ENCODE results near the gene INSYN2A. TPM values are rescaled to one million over a fixed set of nuclear protein-coding genes. Genes with fewer than 3 reads are reported as not detected.

INSYN2A gene
- total RNA-seq, 1 donor from 2014 or later = not detected

DNA sequence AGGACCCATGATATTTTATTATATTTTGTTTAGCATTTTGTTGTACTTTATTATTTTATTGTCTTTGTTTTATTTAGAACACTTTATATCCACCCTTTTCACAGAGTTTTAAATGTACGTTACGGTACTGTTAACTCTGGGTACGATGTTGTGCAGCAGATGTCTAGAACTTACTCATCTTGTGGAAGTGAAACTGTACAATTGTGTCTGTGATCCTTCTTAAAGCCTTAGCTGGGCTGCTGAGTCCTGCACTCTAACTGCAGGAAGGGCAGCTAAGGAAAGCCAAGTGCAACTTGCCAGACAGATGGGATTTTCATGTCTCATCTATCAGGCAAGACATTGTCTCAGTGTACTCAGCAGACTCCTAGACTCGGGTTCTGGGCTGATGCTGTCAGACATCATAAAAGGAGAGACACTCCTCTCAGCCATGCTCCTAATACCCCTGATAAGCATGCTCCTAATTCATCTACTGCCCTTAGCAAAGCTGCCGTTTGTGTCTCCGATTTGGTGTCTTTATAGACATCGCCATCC is 14.6 kb upstream of the INSYN2A start:
- no peaks in the 10 kb centered on the region for H3K9me3 Mint-ChIP-seq
- no peak for DNase-seq
- intact Hi-C loops (cut with micrococcal nuclease) = no loop called here
- no peaks in the 10 kb centered on the region for H3K36me3 Mint-ChIP-seq (ENCODE audit: low read depth)
- H3K4me3 Mint-ChIP-seq = no peak overlapping the region
- no peaks in the 10 kb centered on the region for H3K4me1 Mint-ChIP-seq
- H3K27me3 Mint-ChIP-seq = no peaks in the 10 kb centered on the region
- no peak overlapping the region for H3K27ac Mint-ChIP-seq

DNA sequence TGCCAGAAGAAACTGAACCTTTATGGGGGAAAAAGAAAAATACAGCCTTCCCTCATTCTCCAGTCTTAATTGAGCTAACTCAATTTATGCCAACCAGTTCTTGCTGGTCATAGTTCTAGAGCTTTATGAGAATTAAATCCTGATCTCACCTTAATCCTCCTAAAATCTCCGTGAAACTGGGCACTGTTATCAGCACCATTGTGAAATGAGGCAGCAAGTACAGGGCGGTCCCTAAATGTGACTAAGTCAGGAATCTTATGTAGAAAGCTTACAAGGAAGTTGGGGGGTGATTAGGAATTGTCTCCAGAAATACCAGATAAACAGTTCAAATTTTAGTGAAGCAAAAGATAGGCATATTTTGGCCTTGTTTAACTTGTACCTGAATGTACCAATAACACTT is 10.7 kb upstream of the INSYN2A start:
- no peaks in the 10 kb centered on the region for H3K9me3 Mint-ChIP-seq
- intact Hi-C loops (cut with micrococcal nuclease) = no loop called here
- no peak overlapping the region for H3K27ac Mint-ChIP-seq
- no peaks in the 10 kb centered on the region for H3K4me1 Mint-ChIP-seq
- H3K4me3 Mint-ChIP-seq = no peak overlapping the region
- H3K27me3 Mint-ChIP-seq = no peaks in the 10 kb centered on the region
- DNase-seq = no peak
- no peaks in the 10 kb centered on the region for H3K36me3 Mint-ChIP-seq (ENCODE audit: low read depth)

DNA sequence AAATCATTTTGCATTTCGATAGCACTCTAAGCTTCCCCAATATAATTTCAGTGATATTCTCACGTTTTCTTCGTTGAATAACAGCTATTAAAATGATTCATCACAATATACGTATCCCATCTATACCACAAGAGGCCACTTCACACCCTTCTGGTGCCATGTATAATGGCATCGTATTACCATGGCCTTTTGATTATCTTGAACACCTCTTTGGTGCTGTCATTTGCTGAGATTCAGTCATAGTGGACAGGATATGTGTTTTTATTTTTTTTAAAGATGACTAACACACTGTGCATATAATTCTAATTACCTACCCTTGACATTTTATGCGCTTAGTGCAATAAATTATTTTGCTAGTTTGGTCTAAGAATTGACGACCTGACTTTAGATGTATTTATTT is 6.7 kb upstream of the INSYN2A start:
- no peak for DNase-seq
- H3K4me1 Mint-ChIP-seq = no peaks in the 10 kb centered on the region
- H3K27me3 Mint-ChIP-seq = peaks cover 5% of the 10 kb centered on the region
- intact Hi-C loops (cut with micrococcal nuclease) = no loop called here
- no peaks in the 10 kb centered on the region for H3K9me3 Mint-ChIP-seq
- H3K36me3 Mint-ChIP-seq (ENCODE audit: low read depth) = no peaks in the 10 kb centered on the region
- no peak overlapping the region for H3K27ac Mint-ChIP-seq
- H3K4me3 Mint-ChIP-seq = no peak overlapping the region

DNA sequence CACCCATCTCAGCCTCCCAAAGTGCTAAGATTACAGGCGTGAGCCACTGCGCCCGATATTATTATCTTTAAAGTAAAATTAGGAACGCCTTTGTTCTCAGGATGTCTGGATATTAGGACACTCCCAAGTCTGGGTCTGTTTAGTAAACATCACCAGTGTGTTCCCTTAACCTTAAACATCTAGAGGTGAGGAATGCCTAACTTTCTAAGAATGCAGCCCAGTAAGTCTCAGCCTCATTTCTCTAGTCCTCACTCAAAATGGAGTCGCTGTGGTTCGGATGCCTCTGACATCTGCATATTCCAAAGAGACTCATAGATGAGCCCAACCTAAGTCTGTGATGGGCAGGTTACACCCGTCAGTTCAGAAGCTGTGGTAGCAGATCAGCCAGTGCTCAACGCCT is 4.3 kb upstream of the INSYN2A start:
- no peaks in the 10 kb centered on the region for H3K9me3 Mint-ChIP-seq
- no peaks in the 10 kb centered on the region for H3K36me3 Mint-ChIP-seq (ENCODE audit: low read depth)
- H3K4me1 Mint-ChIP-seq = no peaks in the 10 kb centered on the region
- no peak for DNase-seq
- H3K4me3 Mint-ChIP-seq = no peak overlapping the region
- peaks cover 14% of the 10 kb centered on the region for H3K27me3 Mint-ChIP-seq
- intact Hi-C loops (cut with micrococcal nuclease) = no loop called here
- H3K27ac Mint-ChIP-seq = no peak overlapping the region

DNA sequence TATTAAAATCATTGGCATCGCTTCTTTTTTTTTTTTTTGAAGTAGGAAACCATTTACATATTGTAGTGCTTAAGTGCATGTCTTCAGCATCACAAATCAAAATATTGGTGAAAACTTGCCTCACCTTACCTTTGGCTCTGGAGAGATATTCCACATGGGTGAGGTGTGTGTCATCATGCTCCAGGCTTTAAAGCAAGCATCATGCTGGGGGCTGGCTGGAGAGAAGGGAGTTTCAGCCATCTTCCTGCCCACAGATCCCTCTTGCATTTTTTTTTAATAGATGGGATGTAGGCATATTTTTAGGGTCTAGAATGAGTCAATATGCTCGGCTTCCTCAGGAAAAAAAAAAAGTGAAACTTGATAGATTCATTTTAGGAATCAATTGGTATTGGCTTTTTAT is 2.3 kb upstream of the INSYN2A start:
- no peak for DNase-seq
- no peaks in the 10 kb centered on the region for H3K4me1 Mint-ChIP-seq

DNA sequence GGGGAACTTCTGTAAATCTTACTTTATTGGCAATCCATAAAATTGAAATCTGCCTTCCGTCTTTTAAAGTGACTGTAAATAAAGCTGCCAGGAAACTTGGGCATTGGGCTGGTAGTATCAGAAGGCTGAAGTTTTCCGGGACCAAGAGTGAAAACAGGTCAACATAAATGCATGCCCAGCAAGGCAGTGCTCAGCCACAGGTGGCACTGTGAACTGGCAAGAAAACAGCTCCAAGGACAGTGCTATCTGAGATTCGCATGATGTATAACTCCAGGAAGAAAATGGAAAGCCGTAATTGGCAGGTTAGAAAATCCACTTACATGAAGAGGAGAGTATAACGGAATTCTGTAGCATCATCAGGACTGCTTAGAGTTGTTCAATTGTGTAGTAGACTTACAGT is 1.9 kb upstream of the INSYN2A start:
- no peaks in the 10 kb centered on the region for H3K9me3 Mint-ChIP-seq

More for the DNA sequence above, 2.3 kb upstream of the INSYN2A start:
- Mint-ChIP-seq H3K9me3 (no peaks in the 10 kb centered on the region), H3K27ac (no peak overlapping the region), H3K36me3 (ENCODE audit: low read depth) (no peaks in the 10 kb centered on the region), H3K4me3 (no peak overlapping the region), H3K27me3 (peaks cover 25% of the 10 kb centered on the region)
- intact Hi-C loops (cut with micrococcal nuclease) = no loop called here

DNA sequence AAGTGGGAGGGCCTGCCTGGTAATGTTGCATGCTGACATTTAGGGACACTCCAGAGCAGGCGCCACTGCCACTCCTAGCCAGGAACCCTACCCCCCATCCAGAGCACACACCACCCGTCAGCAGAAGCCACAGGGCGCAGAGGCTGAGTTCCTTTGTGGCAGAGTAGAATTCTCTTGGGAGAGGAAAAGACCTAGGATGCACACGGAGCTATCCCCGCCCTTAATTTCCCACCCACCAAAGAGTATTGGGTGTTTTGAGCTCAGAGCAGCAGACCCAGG is 702 bp upstream of the INSYN2A start:
- Mint-ChIP-seq H3K4me1 (no peaks in the 10 kb centered on the region), H3K27ac (no peak overlapping the region), H3K27me3 (peaks cover 33% of the 10 kb centered on the region), H3K9me3 (no peaks in the 10 kb centered on the region), H3K36me3 (ENCODE audit: low read depth) (no peaks in the 10 kb centered on the region), H3K4me3 (no peak overlapping the region)
- DNase-seq = no peak
- intact Hi-C loops (cut with micrococcal nuclease) = no loop called here

More for the DNA sequence above, 1.9 kb upstream of the INSYN2A start:
- Mint-ChIP-seq H3K36me3 (ENCODE audit: low read depth) (no peaks in the 10 kb centered on the region), H3K4me1 (no peaks in the 10 kb centered on the region), H3K27me3 (peaks cover 29% of the 10 kb centered on the region), H3K4me3 (no peak overlapping the region), H3K27ac (no peak overlapping the region)
- intact Hi-C loops (cut with micrococcal nuclease) = no loop called here
- no peak for DNase-seq

DNA sequence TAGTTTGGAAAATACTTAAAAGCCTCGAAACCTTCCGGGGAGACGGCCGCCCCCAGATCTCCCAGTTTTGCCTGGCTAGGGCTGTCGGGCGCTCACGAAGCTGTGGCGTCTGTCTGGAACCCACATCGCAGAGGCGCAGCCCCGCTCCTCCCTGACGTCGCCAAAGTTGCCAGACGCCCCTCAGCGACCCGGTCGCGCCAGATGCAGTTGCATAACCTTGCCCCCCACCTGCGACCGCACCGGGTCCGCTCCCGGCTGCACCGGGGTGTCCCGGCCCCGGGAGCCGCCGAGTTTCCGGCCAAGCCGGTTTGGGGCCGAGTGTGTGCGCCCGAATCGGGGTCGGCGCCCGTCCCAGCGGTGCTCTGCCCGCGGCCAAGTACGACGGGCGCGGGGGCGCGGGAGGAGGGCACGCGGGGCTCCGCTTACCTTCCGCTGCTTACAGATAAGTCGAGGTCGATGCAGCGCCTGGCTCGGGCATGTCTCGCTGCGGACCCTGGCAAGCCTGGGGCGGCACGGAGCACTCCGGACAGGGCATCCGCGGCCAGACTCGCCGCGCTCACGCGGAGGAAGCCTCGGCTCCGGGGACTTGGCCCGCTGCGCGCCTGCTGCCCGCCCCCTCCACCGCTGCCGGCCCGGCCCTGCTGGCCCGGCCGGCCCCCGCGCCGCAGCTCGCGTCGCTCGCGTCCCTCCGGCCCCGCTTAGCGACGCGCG is 665 bp downstream of the INSYN2A start:
- Mint-ChIP-seq H3K4me1 (no peaks in the 10 kb centered on the region), H3K4me3 (no peak overlapping the region), H3K27ac (no peak overlapping the region), H3K27me3 (peaks cover 37% of the 10 kb centered on the region), H3K36me3 (ENCODE audit: low read depth) (no peaks in the 10 kb centered on the region), H3K9me3 (no peaks in the 10 kb centered on the region)
- intact Hi-C loops (cut with micrococcal nuclease) = no loop called here
- no peak for DNase-seq

DNA sequence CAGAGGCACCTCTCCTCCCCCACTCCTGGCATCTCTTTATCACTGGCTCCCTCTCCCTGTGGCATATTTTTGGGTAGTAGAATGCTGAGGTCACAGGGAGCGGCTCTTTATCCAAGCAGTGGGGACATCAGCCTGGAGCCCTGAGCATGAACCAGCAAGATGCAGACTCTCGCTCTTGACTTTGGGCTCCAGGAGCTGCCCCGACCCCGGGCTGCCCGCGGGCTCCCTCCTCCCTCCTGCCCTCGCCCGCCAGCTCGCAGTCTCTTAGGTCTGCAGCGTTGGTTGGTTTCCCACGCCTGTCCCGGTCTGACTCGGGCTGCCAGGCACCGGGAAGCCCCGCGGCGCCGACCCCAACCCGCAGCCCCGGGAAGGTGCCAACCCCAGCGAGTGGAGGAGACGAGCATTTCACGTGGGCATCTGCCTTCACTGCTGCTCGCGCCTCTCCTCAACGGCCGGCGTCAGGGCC is 1.3 kb downstream of the INSYN2A start:
- H3K4me3 Mint-ChIP-seq = no peak overlapping the region
- H3K36me3 Mint-ChIP-seq (ENCODE audit: low read depth) = no peaks in the 10 kb centered on the region
- no peak for DNase-seq
- intact Hi-C loops (cut with micrococcal nuclease) = no loop called here
- H3K9me3 Mint-ChIP-seq = no peaks in the 10 kb centered on the region
- H3K4me1 Mint-ChIP-seq = no peaks in the 10 kb centered on the region
- H3K27me3 Mint-ChIP-seq = peaks cover 37% of the 10 kb centered on the region
- H3K27ac Mint-ChIP-seq = no peak overlapping the region

DNA sequence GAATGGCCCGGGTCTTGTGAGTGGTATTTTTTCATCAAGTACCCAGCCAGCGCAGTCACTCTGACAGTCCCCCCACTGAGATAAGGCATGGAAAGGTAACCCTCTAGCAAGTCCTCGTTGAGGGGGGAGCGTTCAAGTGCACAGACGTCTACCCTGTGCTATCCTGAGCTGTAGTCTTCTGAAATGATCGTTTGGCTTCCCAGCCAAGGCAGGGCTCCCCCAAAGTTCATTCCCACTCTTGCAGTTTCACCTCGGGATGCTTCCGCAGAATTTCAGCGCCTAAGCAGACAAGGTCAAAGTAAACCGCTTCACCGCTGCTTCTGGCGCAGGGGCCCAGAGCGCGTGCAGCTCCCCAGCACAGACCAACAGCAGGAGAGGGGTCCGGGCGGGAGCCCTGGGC is 1.8 kb downstream of the INSYN2A start:
- H3K36me3 Mint-ChIP-seq (ENCODE audit: low read depth) = no peaks in the 10 kb centered on the region
- no peak for DNase-seq
- H3K27ac Mint-ChIP-seq = no peak overlapping the region
- intact Hi-C loops (cut with micrococcal nuclease) = no loop called here
- H3K4me1 Mint-ChIP-seq = no peaks in the 10 kb centered on the region
- H3K4me3 Mint-ChIP-seq = no peak overlapping the region
- H3K9me3 Mint-ChIP-seq = no peaks in the 10 kb centered on the region
- H3K27me3 Mint-ChIP-seq = peaks cover 37% of the 10 kb centered on the region

DNA sequence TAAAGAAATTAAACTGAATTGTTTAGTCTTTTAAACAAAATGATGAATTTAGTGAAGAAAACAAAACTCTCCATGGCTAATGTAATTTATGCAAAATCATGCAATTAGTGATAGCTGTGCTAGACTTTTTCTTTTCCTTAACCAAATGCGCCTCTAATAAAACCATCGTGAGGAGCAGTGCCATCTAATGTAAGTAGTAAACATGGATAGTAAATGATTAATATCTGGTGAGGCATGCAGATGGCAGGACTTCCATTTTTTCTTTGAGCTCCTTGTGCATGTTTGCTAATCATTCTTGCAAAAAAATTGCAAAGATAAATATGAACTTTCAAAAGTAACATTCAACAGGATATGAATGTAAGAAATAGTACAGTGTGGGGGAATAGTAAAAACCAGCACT is 2.3 kb downstream of the INSYN2A start:
- Mint-ChIP-seq H3K4me3 (no peak overlapping the region), H3K27ac (no peak overlapping the region), H3K4me1 (no peaks in the 10 kb centered on the region), H3K9me3 (no peaks in the 10 kb centered on the region), H3K36me3 (ENCODE audit: low read depth) (no peaks in the 10 kb centered on the region), H3K27me3 (peaks cover 36% of the 10 kb centered on the region)
- intact Hi-C loops (cut with micrococcal nuclease) = no loop called here
- no peak for DNase-seq

DNA sequence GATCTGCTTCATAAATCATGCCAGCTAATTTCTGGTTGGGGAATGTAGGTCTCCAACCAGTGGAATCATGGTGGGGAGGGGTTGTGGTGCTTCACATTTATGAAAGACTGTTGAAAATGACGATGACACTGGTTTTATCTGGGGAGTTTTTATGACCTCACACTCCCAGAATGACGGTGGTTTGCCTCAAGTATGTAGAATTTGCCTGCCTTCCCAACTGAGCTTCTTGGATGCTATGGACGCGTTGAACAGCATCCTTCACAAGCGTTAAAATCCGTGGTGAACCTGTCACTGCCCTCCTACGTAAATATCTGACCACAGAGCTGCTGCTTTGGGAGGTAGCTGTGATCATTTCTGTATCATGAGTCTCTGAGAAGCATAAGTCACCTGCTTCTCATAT is 3.3 kb downstream of the INSYN2A start:
- DNase-seq = no peak
- no peaks in the 10 kb centered on the region for H3K4me1 Mint-ChIP-seq
- no peak overlapping the region for H3K4me3 Mint-ChIP-seq
- no peaks in the 10 kb centered on the region for H3K9me3 Mint-ChIP-seq
- intact Hi-C loops (cut with micrococcal nuclease) = no loop called here
- no peaks in the 10 kb centered on the region for H3K36me3 Mint-ChIP-seq (ENCODE audit: low read depth)
- no peak overlapping the region for H3K27ac Mint-ChIP-seq
- H3K27me3 Mint-ChIP-seq = peaks cover 32% of the 10 kb centered on the region

DNA sequence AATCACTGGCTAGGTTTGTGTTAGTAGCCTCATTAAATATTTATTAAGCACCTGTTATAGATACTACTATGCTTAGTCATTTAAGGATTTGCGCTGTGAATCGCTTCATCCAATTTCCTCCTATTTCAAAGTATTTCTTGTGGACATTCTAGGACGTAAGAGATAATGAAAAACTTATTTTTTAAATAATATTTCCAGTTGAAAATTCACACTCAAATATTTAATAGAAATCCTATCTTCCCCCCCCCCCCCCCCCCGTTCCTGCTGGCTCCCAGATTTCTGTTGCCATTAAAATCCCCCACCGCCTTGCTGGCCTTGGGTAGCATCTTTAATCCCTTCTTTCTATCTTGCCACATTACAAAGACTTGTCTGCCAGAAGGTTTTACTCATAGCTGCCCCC is 6.0 kb downstream of the INSYN2A start:
- peaks cover 23% of the 10 kb centered on the region for H3K27me3 Mint-ChIP-seq
- intact Hi-C loops (cut with micrococcal nuclease) = no loop called here
- no peaks in the 10 kb centered on the region for H3K36me3 Mint-ChIP-seq (ENCODE audit: low read depth)
- H3K9me3 Mint-ChIP-seq = no peaks in the 10 kb centered on the region
- no peak overlapping the region for H3K27ac Mint-ChIP-seq
- DNase-seq = no peak
- no peak overlapping the region for H3K4me3 Mint-ChIP-seq
- no peaks in the 10 kb centered on the region for H3K4me1 Mint-ChIP-seq

DNA sequence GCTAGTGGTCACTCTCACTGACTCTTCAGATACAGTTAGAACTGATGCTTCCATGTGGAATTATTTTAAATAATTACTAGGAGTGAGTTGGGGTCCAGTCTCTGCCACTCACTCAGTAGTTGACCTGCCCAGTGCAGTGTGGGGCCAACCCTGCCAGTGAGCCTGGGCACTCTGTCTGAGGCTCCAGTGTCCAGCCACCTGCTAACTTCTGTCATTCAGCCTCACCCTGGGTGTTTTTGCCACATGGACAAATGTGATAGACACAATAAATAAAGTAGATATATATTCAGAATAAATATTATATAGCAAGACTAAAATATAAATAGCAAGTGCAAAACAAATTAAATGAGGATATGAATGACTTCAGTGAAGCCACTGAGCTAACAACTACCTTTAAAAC is 7.2 kb downstream of the INSYN2A start:
- H3K4me3 Mint-ChIP-seq = no peak overlapping the region
- no peaks in the 10 kb centered on the region for H3K36me3 Mint-ChIP-seq (ENCODE audit: low read depth)
- intact Hi-C loops (cut with micrococcal nuclease) = no loop called here
- H3K4me1 Mint-ChIP-seq = no peaks in the 10 kb centered on the region
- H3K9me3 Mint-ChIP-seq = no peaks in the 10 kb centered on the region
- H3K27me3 Mint-ChIP-seq = peaks cover 15% of the 10 kb centered on the region
- DNase-seq = no peak
- no peak overlapping the region for H3K27ac Mint-ChIP-seq

DNA sequence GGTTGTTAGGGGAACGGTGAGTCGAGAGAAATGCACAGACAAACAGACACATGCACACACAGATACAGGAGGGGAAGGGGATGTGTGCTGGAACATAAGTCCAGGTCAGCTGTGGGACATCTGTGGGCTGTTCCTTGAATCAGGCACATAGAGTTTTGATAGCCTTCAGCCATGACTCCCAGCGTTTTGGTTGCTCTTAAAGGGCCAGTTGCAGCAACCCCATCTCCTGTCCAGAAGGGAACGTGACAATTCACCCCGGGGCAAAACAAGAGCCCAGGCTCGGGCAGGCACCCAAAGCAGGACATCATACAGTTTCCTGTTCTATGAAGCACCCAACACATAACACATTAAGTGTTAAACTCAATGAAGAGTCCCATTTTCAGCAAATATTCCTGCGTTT is 9.6 kb downstream of the INSYN2A start:
- Mint-ChIP-seq H3K9me3 (no peaks in the 10 kb centered on the region), H3K27ac (no peak overlapping the region), H3K27me3 (peaks cover under 1% of the 10 kb centered on the region), H3K4me3 (no peak overlapping the region), H3K4me1 (no peaks in the 10 kb centered on the region), H3K36me3 (ENCODE audit: low read depth) (no peaks in the 10 kb centered on the region)
- intact Hi-C loops (cut with micrococcal nuclease) = no loop called here
- no peak for DNase-seq

Measured in activated CD4-positive, alpha-beta T cell treated with anti-CD3 and anti-CD28 coated beads, Interleukin-2, amount 10 ng/mL, durations not matched to agents 24 days and 14 days (primary cell).